NCI-H345 treated with DMSO at 0.1 percent for 48 hours (cell line): ENCODE measurements around the gene RBM20.
"Not testable (repeated sequence)": the region's sequence is repeated elsewhere in the genome, so short reads cannot be mapped to it uniquely, and the experiment has no call there.

Experiments used
- DNase-seq: peaks from one replicate; lab custom pipeline; 2025; ENCODE audit not compliant: unreplicated experiment; lab: John Stamatoyannopoulos, UW

The RBM20 gene

GRCh38 chr10:110700947-110701616, 56.9 kb downstream of the RBM20 start:
- DNase-seq: no peak

- DNase-seq: no peak
Measured at GRCh38 chr10:110701617-110701971, 57.5 kb downstream of the RBM20 start.

- DNase-seq: no peak
Measured at GRCh38 chr10:110704070-110704469, 59.9 kb downstream of the RBM20 start.

GRCh38 chr10:110704906-110705476, 60.9 kb downstream of the RBM20 start:
- no peak for DNase-seq

DNA sequence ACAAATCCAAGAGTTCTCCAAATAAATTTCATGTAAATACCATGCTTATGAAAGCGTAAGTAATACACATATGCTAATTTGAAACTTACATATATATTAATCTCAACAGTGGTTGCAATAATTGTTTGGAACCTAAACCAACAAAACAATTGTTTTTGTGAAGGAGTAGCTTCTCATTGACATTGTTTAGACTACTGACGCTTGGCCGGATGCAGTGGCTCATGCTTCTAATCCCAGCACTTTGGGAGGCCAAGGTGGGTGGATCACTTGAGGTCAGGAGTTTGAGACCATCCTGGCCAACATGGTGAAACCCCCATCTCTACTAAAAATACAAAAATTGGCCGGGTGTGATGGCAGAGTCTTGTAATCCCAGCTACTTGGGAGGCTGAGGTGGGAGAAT, 61.5 kb downstream of the RBM20 start:
- not testable (repeated sequence) for DNase-seq

GRCh38 chr10:110706690-110707098, 62.6 kb downstream of the RBM20 start:
- DNase-seq: no peak

DNA sequence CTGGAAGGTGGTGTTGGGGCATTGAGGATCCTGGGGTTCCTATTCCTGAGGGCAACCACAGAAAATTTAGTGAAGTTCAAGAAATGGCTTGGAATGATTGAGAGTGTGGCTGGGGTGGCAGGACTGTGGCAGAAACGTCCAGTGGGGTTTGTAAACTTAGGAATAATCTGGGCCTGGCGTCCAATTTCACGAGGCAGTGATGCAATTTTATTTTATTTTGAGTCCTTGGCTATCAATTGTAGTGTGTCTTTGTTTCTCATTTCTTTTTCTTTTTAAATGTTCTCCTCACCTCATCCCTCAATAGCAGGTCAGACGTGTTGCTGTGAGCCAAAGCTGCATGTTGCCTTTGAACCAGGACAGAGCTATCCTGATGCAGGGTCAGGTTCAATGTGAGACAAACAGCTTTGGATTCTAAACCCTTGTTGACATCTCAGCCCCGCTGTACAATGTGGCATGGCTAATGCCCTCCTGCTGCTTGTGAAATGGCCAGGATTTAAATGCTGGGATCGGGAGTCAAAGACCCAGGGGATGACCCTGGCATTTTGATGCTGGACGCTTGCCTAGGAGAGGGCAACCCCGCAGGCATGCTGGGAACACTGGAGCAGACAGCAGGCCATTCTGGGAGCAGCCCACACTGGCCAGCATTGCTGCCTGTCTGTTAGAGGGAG, 64.8 kb downstream of the RBM20 start:
- DNase-seq: no peak

GRCh38 chr10:110709444-110709828, 65.3 kb downstream of the RBM20 start:
- no peak for DNase-seq

DNA sequence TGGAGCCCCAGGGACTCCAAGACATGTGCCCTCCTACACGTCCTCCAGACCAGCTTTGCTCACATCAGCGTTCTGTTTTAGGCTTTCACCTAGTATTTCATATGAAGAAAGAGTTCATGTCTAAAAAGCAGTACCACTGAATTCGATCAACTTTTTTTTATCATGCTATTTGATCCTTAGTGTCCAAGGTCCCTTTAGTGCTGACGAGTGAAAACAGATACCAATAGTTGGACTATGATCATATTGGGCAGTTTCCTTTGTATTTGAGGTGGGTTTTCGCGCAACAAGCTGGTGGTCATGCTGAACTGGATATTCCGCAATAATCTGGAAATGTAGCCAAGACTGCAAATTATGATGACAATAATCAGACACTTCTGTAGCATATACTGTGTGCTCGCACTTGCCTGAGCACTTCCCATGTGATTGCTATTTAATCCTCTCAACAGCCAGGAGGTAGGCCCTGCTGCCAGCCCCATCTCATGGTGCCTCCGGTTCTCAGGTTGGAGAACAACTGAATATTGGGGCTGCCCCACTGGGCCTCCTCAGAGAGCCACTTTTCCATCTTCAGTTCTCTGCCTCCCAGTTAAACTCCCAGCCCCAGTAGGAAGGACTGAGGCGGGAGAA, 65.9 kb downstream of the RBM20 start:
- no peak for DNase-seq

DNA sequence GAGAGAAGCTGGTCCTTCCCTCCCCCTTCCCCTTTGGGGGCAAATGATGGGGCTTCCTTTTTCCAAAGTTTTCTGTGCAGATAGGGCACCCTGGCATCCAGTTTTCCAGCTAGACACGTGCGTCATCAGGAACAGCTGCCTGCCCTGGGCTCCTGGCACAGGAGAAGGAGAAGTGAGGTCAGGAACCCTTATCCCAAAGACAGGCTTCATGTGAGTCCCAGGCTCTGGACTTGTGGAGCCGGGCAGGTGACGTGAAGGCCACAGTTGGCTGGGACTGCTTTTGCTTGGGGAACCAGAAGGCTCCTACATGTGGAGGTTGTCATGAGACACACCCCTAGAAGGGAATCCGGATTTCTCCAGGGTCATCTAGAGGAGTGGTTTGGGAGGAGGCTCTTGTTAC, 66.5 kb downstream of the RBM20 start:
- no peak for DNase-seq

- no peak for DNase-seq
Measured at GRCh38 chr10:110711382-110711781, 67.2 kb downstream of the RBM20 start.

GRCh38 chr10:110714356-110714755, 70.2 kb downstream of the RBM20 start:
- DNase-seq: no peak

- DNase-seq: no peak
Measured at GRCh38 chr10:110717781-110718589, 73.8 kb downstream of the RBM20 start.

GRCh38 chr10:110721406-110722038, 77.4 kb downstream of the RBM20 start:
- no peak for DNase-seq

- no peak for DNase-seq
Measured at GRCh38 chr10:110723224-110723891, 79.2 kb downstream of the RBM20 start.

GRCh38 chr10:110724116-110724921, 80.2 kb downstream of the RBM20 start:
- DNase-seq: no peak

DNA sequence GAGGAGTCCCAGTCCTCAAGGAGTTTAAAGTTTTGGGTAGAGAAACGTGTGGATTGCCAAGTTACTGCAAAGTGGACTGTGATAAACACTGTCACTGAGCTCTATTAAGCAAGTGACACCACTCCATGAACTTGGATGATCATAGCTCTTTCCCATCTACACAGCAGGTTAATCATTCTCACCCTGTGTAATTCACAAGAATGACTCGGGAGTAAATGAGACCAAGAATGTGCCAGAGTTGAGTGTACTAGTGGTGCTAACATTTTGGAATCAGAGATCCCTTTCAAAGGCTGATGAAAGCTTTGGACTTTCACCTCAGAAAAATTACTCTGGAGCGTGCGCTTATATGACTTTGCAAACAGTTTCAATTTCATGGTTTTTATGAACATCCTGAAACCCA, 80.8 kb downstream of the RBM20 start:
- no peak for DNase-seq

- no peak for DNase-seq
Measured at GRCh38 chr10:110725801-110726630, 81.9 kb downstream of the RBM20 start.

DNA sequence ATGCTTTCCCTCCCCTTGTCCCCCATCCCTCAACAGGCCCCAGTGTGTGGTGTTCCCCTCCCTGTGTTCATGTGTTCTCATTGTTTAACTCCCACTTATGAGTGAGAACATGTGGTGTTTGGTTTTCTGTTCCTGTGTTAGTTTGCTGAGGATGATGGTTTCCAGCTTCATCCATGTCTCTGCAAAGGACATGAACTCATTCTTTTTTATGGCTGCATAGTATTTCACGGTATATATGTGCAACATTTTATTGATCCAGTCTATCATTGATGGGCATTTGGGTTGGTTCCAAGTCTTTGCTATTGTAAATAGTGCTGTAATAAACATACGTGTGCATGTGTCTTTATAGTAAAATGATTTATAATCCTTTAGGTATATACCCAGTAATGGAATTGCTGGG, 83.6 kb downstream of the RBM20 start:
- not testable (repeated sequence) for DNase-seq
